ENCODE measurements around the gene RCSD1.

The RCSD1 gene

GRCh38 chr1:167747988-167748387 lies 118.0 kb downstream of the RCSD1 start:
- DNase-seq, result no peak

GRCh38 chr1:167748906-167749305 lies 118.9 kb downstream of the RCSD1 start:
- DNase-seq, result no peak

- DNase-seq, result no peak
Observed at GRCh38 chr1:167749741-167750140, 119.7 kb downstream of the RCSD1 start.

GRCh38 chr1:167750641-167751040 lies 120.6 kb downstream of the RCSD1 start:
- DNase-seq, result no peak

- DNase-seq, result no peak
Observed at GRCh38 chr1:167751676-167752075, 121.6 kb downstream of the RCSD1 start.

GRCh38 chr1:167752219-167752985 lies 122.4 kb downstream of the RCSD1 start:
- no peak for DNase-seq

- no peak for DNase-seq
Observed at GRCh38 chr1:167755654-167756053, 125.6 kb downstream of the RCSD1 start.
